Right atrium auricular region (tissue), 2 donors: ENCODE data around the gene TOR1A. TPM values are rescaled to one million over a fixed set of nuclear protein-coding genes. Genes with fewer than 3 reads are reported as not detected.
"Not testable (repeated sequence)": the region's sequence is repeated elsewhere in the genome, so short reads cannot be mapped to it uniquely, and the experiment has no call there.

Experiments used
- DNase-seq: peaks from one replicate; pipeline ENCODE4 v3.0.0-alpha.2; 2019; ENCODE audit warnings: low spot score
- H3K27ac ChIP-seq, 2 donors: fragments of 200-600 bp; sonication (generic); 1 replicate in 1 of 2; 2 replicates in 1 of 2; pipeline ENCODE4 v1.5.1; 2016 to 2019
- H3K27me3 ChIP-seq, 2 donors: fragments of 200-600 bp; sonication (generic); one replicate each; pipeline versions ENCODE4 v1.5.1 to v1.6.0; 2017 to 2019
- H3K36me3 ChIP-seq: fragments of 200-600 bp; sonication (generic); one replicate; pipeline ENCODE4 v1.5.1; 2016
- H3K4me1 ChIP-seq, 2 donors: fragments of 200-600 bp; sonication (generic); one replicate each; pipeline versions ENCODE4 v1.5.1 to v1.6.0; 2017 to 2019
- H3K4me3 ChIP-seq, 2 donors: fragments of 200-600 bp; sonication (generic); 1 replicate in 1 of 2; 2 replicates in 1 of 2; pipeline ENCODE4 v1.5.1; 2017 to 2019; ENCODE audit warnings: mild to moderate bottlenecking in 1 of 2, moderate library complexity in 1 of 2
- H3K9me3 ChIP-seq, 2 donors: fragments of 200-600 bp; sonication (generic); one replicate each; pipeline ENCODE4 v1.5.1; 2019
- CTCF ChIP-seq, 2 donors: fragments of 200-600 bp; sonication (generic); IDR thresholded peaks; one replicate each; pipeline ENCODE4 v1.5.1; 2019; ENCODE audit warnings: antibody characterized with exemption in 2 of 2
- total RNA-seq, 2 donors: library from RNA; depleted of rRNA; stranded (reverse); fragments of >200 nt; gene quantifications; one replicate each; pipeline ENCODE4 v1.1.0, GENCODE V29; 2016

Gene TOR1A
- total RNA-seq, 2 donors from 2014 or later: 16.1 to 31.9 TPM

- Histone ChIP-seq H3K36me3 (peaks cover 22% of the 10 kb centered on the region), H3K27ac (no peak overlapping the region), H3K4me3 (no peak overlapping the region), H3K27me3 (no peaks in the 10 kb centered on the region), H3K9me3 (no peaks in the 10 kb centered on the region), H3K4me1 (peaks cover 0 to 9% of the 10 kb centered on the region in 2 donors)
- no peak for TF ChIP-seq CTCF (IDR thresholded peaks at IDR 0.05)
- DNase-seq: no peak
These were observed 17.9 kb downstream of the TOR1A start for GRCh38 chr9:129806061-129806460.

- peaks cover 0 to 9% of the 10 kb centered on the region in 2 donors for H3K4me1 ChIP-seq
- H3K4me3 ChIP-seq: peak overlapping the region; percentile 88 to 89
- DNase-seq: no peak
- peaks cover 6% of the 10 kb centered on the region for H3K36me3 ChIP-seq
- no peaks in the 10 kb centered on the region for H3K27me3 ChIP-seq
- no peaks in the 10 kb centered on the region for H3K9me3 ChIP-seq
- peak overlapping the region; percentile 85 to 89 for H3K27ac ChIP-seq
- no peak for TF ChIP-seq CTCF (IDR thresholded peaks at IDR 0.05)
These were observed 20.3 kb downstream of the TOR1A start for GRCh38 chr9:129803676-129804060.

- DNase-seq: peak; percentile 94
- Histone ChIP-seq H3K4me3 (peak within 1 kb of the TSS; percentile 88 to 89), H3K27ac (peak within 1 kb of the TSS; percentile 85 to 89), H3K36me3 (peaks cover 6% of the 10 kb centered on the region), H3K4me1 (peaks cover 0 to 9% of the 10 kb centered on the region in 2 donors), H3K27me3 (no peaks in the 10 kb centered on the region), H3K9me3 (no peaks in the 10 kb centered on the region)
- no peak for TF ChIP-seq CTCF (IDR thresholded peaks at IDR 0.05)
These were observed 20.9 kb downstream of the TOR1A start, which contains the start of gene TOR1B for GRCh38 chr9:129802833-129803675. TOR1B (plus strand) TSS chr9:129803184; CDS start chr9:129803213, 29 bp downstream.

DNA sequence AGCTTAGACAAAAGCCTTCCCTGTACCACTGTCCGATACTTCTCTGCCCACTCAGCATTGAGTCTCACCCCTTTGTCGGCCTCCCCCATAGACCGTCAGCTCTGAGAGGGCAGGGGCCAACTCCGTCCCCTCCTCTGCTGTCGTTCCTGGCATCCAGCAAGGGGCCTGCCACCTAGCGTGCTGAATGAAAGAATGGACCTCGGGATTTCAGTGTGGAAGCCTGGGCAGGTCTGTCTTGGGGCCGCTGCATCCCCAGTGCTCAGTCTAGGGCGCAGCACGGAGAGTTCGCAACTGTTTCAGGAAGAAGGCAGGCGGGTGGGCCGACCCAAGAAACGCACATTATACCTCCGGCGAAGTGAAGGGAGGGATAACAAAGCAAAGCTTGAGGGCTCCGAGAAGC, 22.4 kb downstream of the TOR1A start:
- no peak overlapping the region for H3K4me3 ChIP-seq
- no peak overlapping the region for H3K27ac ChIP-seq
- no peaks in the 10 kb centered on the region for H3K9me3 ChIP-seq
- no peaks in the 10 kb centered on the region for H3K27me3 ChIP-seq
- H3K4me1 ChIP-seq: peaks cover 0 to 9% of the 10 kb centered on the region in 2 donors
- no peak for TF ChIP-seq CTCF (IDR thresholded peaks at IDR 0.05)
- H3K36me3 ChIP-seq: no peaks in the 10 kb centered on the region
- DNase-seq: no peak

GRCh38 chr9:129798973-129799372, 25.0 kb downstream of the TOR1A start:
- no peak overlapping the region for H3K27ac ChIP-seq
- H3K9me3 ChIP-seq: no peaks in the 10 kb centered on the region
- no peak overlapping the region for H3K4me3 ChIP-seq
- no peaks in the 10 kb centered on the region for H3K36me3 ChIP-seq
- no peak for TF ChIP-seq CTCF (IDR thresholded peaks at IDR 0.05)
- peaks cover 0 to 4% of the 10 kb centered on the region in 2 donors for H3K4me1 ChIP-seq
- no peak for DNase-seq
- H3K27me3 ChIP-seq: no peaks in the 10 kb centered on the region

GRCh38 chr9:129796029-129796428, 27.9 kb downstream of the TOR1A start:
- H3K9me3 ChIP-seq, H3K4me3 ChIP-seq, H3K27me3 ChIP-seq, H3K4me1 ChIP-seq, DNase-seq, H3K36me3 ChIP-seq, H3K27ac ChIP-seq: not testable (repeated sequence)
